K562 (cell line): ENCODE measurements around the gene MEGF11. TPM values are rescaled to one million over a fixed set of nuclear protein-coding genes. Genes with fewer than 3 reads are reported as not detected.

Experiments used
- CREB3L1 ChIP-seq: fragments of 450-650 bp; IDR thresholded peaks from 2 replicates; pipeline ENCODE4 v1.6.1; 2014; ENCODE audit warnings: low read depth, mild to moderate bottlenecking, moderate library complexity, borderline replicate concordance
- DIDO1 ChIP-seq: fragments of 450-650 bp; IDR thresholded peaks from 2 replicates; pipeline ENCODE4 v1.6.1; 2016; ENCODE audit warnings: low read depth, missing biosample characterization, missing genetic modification characterization
- HBP1 ChIP-seq: fragments of 450-650 bp; formaldehyde crosslinking; IDR thresholded peaks from 2 replicates; pipeline ENCODE4 v1.4.0; 2022; ENCODE audit warnings: missing genetic modification characterization
- NR2C1 ChIP-seq, 2 experiments: fragments of 450-650 bp; IDR thresholded peaks; 2 replicates each; pipeline ENCODE4 v1.6.1; 2017; ENCODE audit warnings: mild to moderate bottlenecking in 2 of 2, antibody characterized with exemption in 1 of 2, inconsistent platforms in 1 of 2, missing compliant biosample characterization in 1 of 2, missing genetic modification characterization in 1 of 2
- THRA ChIP-seq: fragments of 450-650 bp; IDR thresholded peaks from 2 replicates; pipeline ENCODE4 v1.6.1; 2017; ENCODE audit warnings: mild to moderate bottlenecking, moderate library complexity
- ZNF282 ChIP-seq: sonication (generic); formaldehyde crosslinking; IDR thresholded peaks from 2 replicates; pipeline ENCODE4 v1.8.1; 2023; ENCODE audit warnings: missing genetic modification reagents
- ZNF766 ChIP-seq: fragments of 200-800 bp; sonication (Bioruptor generic); conservative IDR thresholded peaks from 2 replicates; pipeline ENCODE4 v1.6.1; 2016; ENCODE audit warnings: missing genetic modification characterization, missing compliant biosample characterization
- polyA plus RNA-seq, 8 experiments: library from polyadenylated mRNA; depleted of rRNA in 4 of 8; stranded (reverse) in 5 of 8; unstranded in 3 of 8; fragments of >200 nt; fragmentation: Nextera tagmentation in 2 of 8; fragmentation: Illumina TruSeq in 1 of 8; extraction: Ambion mirVana in 2 of 8; extraction: Trizol in 1 of 8; gene quantifications; 2 replicates each; pipeline versions ENCODE4 v1.2.1 to v1.2.3, GENCODE V29; 2011 to 2014; ENCODE audit warnings: inconsistent platforms in 1 of 8, missing spikeins in 1 of 8
- total RNA-seq, 7 experiments: library from RNA; depleted of rRNA in 6 of 7; stranded (reverse); fragments of >200 nt in 6 of 7; fragmentation: Illumina TruSeq in 2 of 7; extraction: Trizol in 2 of 7; gene quantifications; 2 replicates each; pipeline versions ENCODE4 v1.2.1 to v1.2.3, GENCODE V29; 2011 to 2021; ENCODE audit warnings: low replicate concordance in 1 of 7

MEGF11 gene
- total and polyA plus RNA-seq, 9 of the 15 experiments (the other 6 are each of a cell fraction or from before 2014, with no cell fraction given) = 0.06 to 0.23 (median 0.20) TPM; not detected in 6

GRCh38 chr15:66147440-66147839 lies 106.1 kb downstream of the MEGF11 start (continued):
- TF ChIP-seq THRA = no peak
- TF ChIP-seq ZNF766 (CRISPR knock-in tag) = no peak
- TF ChIP-seq DIDO1 (tag) = no peak
- TF ChIP-seq HBP1 = no peak
- TF ChIP-seq ZNF282 (CRISPR knock-in tag) = no peak
- TF ChIP-seq NR2C1 (IDR thresholded peaks at IDR 0.05) = no peak
- no peak for TF ChIP-seq NR2C1 (tag; IDR thresholded peaks at IDR 0.05)
- TF ChIP-seq CREB3L1 = no peak
